Right lobe of liver (tissue), 6 donors: ENCODE measurements around the gene TSPAN32. TPM values are rescaled to one million over a fixed set of nuclear protein-coding genes. Genes with fewer than 3 reads are reported as not detected.
"Not testable (repeated sequence)": the region's sequence is repeated elsewhere in the genome, so short reads cannot be mapped to it uniquely, and the experiment has no call there.

Experiments used
- ATAC-seq, 4 donors: fragments of 200-7000 bp; cut with Tn5 transposase; one replicate each; pipeline ENCODE4 v1.9.1; 2020; ENCODE audit warnings: mild to moderate bottlenecking in 4 of 4, moderate library complexity in 4 of 4
- DNase-seq, 3 donors: peaks; one replicate each; pipeline ENCODE4 v3.0.0-alpha.2; 2020
- H3K27ac ChIP-seq, 3 donors: fragments of 200-600 bp; one replicate each; pipeline ENCODE4 v1.8.0; 2022
- H3K27me3 ChIP-seq, 2 donors: fragments of 200-600 bp; one replicate each; pipeline ENCODE4 v1.8.0; 2022
- H3K36me3 ChIP-seq, 4 donors: fragments of 200-600 bp; sonication (generic) in 1 of 4; one replicate each; pipeline versions ENCODE4 v1.5.1 to v1.8.0; 2017 to 2022; ENCODE audit warnings: control low read depth in 1 of 4
- H3K4me1 ChIP-seq, 4 donors: fragments of 200-600 bp; sonication (generic) in 1 of 4; one replicate each; pipeline versions ENCODE4 v1.5.1 to v1.8.0; 2017 to 2022; ENCODE audit warnings: control low read depth in 1 of 4
- H3K4me3 ChIP-seq, 3 donors: fragments of 200-600 bp; one replicate each; pipeline ENCODE4 v1.8.0; 2022
- H3K9me3 ChIP-seq, 4 donors: fragments of 200-600 bp; sonication (generic) in 1 of 4; one replicate each; pipeline versions ENCODE4 v1.5.1 to v1.8.0; 2017 to 2022; ENCODE audit warnings: control low read depth in 1 of 4
- CTCF ChIP-seq, 4 donors: fragments of 200-600 bp in 3 of 4; fragments of 450-650 bp in 1 of 4; IDR thresholded peaks; one replicate each; pipeline versions ENCODE4 v1.5.1 to v1.8.0; 2016 to 2022; ENCODE audit warnings: antibody characterized with exemption in 4 of 4, mild to moderate bottlenecking in 2 of 4
- POLR2A ChIP-seq: fragments of 450-650 bp; IDR thresholded peaks from one replicate; pipeline ENCODE4 v1.6.1; 2017; ENCODE audit warnings: antibody characterized with exemption, mild to moderate bottlenecking
- WGBS: methylation state at CpG from one replicate; pipeline ENCODE4 v1.1.6; 2018; ENCODE audit warnings: low coverage, low lambda C conversion rate; ENCODE audit not compliant: insufficient coverage; ENCODE audit errors: missing lambda C conversion rate; 5-methylcytosine and 5-hydroxymethylcytosine counted together
- intact Hi-C, 2 donors: fragments of 100-400 bp; cut with DNase I; formaldehyde crosslinking; loops; one replicate each; pipeline versions ENCODE4 v1.11.2 to v1.14.1; 2022
- total RNA-seq, 6 experiments: library from RNA; depleted of rRNA in 2 of 6; stranded (reverse); fragments of >200 nt in 2 of 6; fragmentation: NEBNext Ultra II Directional in 3 of 6; extraction: Animal tissue kit (Norgen Biotek cat#: 25700) in 3 of 6; gene quantifications; one replicate each; pipeline versions ENCODE4 v1.1.0 to v1.2.4, GENCODE V29; 2016 to 2023
- donor health status: DM: no; HTN: yes; CAD: no.
- donor health status: DM: no; HTN: no; CAD: no.
- donor health status: DM: no; HTN: no; CAD: no.
- donor health status: DM: no; HTN: yes; CAD: no.
- donor health status: DM: no; HTN: yes; CAD: no.

TSPAN32 gene
- total RNA-seq, 6 experiments from 2014 or later: 0.24 to 1.2 (median 0.63) TPM; not detected in 2

DNA sequence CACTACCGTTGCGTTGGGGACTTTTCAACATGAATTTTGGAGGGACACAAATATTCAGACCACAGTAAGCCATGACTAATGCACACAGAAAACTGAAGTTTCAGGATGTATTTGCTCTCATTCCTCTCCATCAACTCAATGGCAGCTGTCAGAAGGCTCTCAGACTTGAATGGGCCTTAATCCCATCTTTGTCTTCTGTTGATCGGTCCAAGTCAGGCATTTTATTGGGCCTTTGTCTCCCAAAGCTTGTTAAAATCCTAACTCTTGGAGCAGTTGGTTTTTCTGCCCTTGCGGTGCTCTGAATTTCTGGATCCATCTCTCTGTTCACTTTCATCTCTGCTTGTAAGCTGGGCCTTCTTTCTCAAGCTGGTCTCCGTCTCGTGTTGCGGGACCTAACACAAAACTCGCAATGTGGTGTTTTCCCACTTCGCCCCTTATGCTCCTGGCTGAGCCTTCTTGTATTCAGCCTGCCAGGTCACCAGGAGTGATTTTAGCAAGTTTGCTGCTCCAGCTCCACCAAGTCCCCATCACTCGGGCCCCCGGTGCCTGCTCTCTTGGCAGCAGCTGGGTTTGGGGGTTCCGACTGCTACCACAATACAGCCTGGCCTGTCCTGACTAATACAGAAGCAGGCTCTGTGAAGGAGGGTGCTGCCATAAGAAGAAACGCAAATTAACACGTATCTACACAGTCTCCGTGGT is 27.0 kb downstream of the TSPAN32 start:
- DNase-seq (no peak), ATAC-seq (no peak)
- H3K9me3 ChIP-seq: no peaks in the 10 kb centered on the region
- no peak for TF ChIP-seq CTCF (IDR thresholded peaks at IDR 0.05)
- no peak for TF ChIP-seq POLR2A
- no peaks in the 10 kb centered on the region for H3K27me3 ChIP-seq
- H3K27ac ChIP-seq: no peak overlapping the region
- H3K36me3 ChIP-seq: no peaks in the 10 kb centered on the region
- intact Hi-C loops: no loop called here
- peaks cover 0 to 15% (median 3%) of the 10 kb centered on the region in 4 donors for H3K4me1 ChIP-seq
- no peak overlapping the region for H3K4me3 ChIP-seq
- 96% methylated on average over 13 of the region's 15 CpGs for WGBS

DNA sequence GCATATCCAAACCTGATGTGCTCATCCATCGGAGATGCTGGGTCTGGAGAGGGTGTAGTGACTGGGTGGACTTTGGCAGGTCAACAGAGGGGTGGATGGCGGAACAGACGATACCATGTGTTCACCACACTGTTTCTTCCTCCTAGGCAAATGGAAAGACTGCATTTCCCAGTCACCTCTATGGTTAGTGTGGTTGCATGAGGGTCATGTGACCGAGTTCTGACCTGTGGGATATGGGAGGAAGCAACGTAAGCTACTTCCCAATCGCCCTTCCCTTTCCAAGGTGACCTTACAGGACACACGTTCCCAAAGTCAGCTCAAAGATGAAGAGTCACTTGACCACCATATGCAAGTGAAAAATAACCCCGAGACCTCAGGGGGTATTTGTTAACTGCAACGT is 27.7 kb downstream of the TSPAN32 start:
- DNase-seq: no peak
- no peak for ATAC-seq
- no peak for TF ChIP-seq CTCF (IDR thresholded peaks at IDR 0.05)
- Histone ChIP-seq H3K36me3 (no peaks in the 10 kb centered on the region), H3K27ac (no peak overlapping the region), H3K4me3 (no peak overlapping the region), H3K9me3 (no peaks in the 10 kb centered on the region), H3K27me3 (no peaks in the 10 kb centered on the region), H3K4me1 (peaks cover 0 to 15% (median 3%) of the 10 kb centered on the region in 4 donors)
- WGBS: 81% methylated on average over 8 of the region's 9 CpGs
- intact Hi-C loops: no loop called here

DNA sequence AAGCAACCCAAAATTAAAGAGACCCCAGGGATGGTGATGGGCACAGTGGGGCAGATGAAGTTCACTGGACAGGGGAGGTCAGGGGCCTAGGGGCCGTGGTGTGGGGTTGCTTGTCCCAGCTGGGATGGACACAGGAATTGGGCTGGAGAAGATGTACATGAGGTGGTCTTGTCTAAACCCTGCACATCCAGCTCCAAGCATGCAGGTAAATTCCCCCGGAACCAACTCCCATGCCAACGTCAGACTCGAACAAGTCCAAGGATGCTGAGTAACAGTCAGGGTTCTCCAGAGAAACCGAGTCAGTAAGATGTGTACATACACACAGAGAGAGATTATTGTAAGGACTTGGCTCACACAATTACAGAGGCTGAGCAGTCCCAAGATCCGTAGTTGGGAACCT is 28.9 kb downstream of the TSPAN32 start:
- ATAC-seq: no peak
- Histone ChIP-seq H3K27me3 (no peaks in the 10 kb centered on the region), H3K4me3 (no peak overlapping the region), H3K27ac (no peak overlapping the region), H3K36me3 (no peaks in the 10 kb centered on the region), H3K4me1 (peaks cover 0 to 7% (median 0%) of the 10 kb centered on the region in 4 donors), H3K9me3 (no peaks in the 10 kb centered on the region)
- intact Hi-C loops: no loop called here
- no peak for TF ChIP-seq POLR2A
- TF ChIP-seq CTCF (IDR thresholded peaks at IDR 0.05): no peak
- DNase-seq: no peak
- 90% methylated on average over 2 of the region's 6 CpGs for WGBS

GRCh38 chr11:2331404-2331803 is 29.6 kb downstream of the TSPAN32 start:
- DNase-seq (no peak), ATAC-seq (no peak)
- Histone ChIP-seq H3K27ac (no peak overlapping the region), H3K36me3 (no peaks in the 10 kb centered on the region), H3K9me3 (no peaks in the 10 kb centered on the region), H3K4me3 (no peak overlapping the region), H3K27me3 (no peaks in the 10 kb centered on the region), H3K4me1 (no peaks in the 10 kb centered on the region)
- intact Hi-C loops: no loop called here
- no peak for TF ChIP-seq CTCF (IDR thresholded peaks at IDR 0.05)
- TF ChIP-seq POLR2A: no peak
- WGBS: 63% methylated on average over 5 of the region's 5 CpGs

DNA sequence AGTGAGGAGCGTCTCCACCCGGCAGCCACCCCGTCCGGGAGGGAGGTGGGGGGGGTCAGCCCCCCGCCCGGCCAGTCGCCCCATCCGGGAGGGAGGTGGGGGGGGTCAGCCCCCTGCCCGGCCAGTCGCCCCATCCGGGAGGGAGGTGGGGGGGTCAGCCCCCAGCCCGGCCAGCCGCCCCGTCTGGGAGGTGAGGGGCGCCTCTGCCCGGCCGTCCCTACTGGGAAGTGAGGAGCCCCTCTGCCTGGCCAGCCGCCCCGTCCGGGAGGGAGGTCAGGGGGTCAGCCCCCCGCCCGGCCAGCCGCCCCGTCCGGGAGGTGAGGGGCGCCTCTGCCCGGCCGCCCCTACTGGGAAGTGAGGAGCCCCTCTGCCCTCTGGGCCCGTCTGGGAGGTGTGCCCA is 30.8 kb downstream of the TSPAN32 start:
- not testable (repeated sequence) for DNase-seq
- 33% methylated on average over 1 of the region's 29 CpGs for WGBS

GRCh38 chr11:2333486-2334205 is 31.8 kb downstream of the TSPAN32 start:
- H3K9me3 ChIP-seq, DNase-seq, H3K36me3 ChIP-seq, H3K4me3 ChIP-seq, H3K27me3 ChIP-seq, H3K27ac ChIP-seq, H3K4me1 ChIP-seq, intact Hi-C loops: not testable (repeated sequence)
- WGBS: 52% methylated on average over 2 of the region's 4 CpGs
- peak; percentile 54 to 82 (median 69) for ATAC-seq

More for the DNA sequence above, 30.8 kb downstream of the TSPAN32 start:
- H3K4me1 ChIP-seq, H3K36me3 ChIP-seq, H3K27me3 ChIP-seq, intact Hi-C loops, H3K9me3 ChIP-seq, H3K27ac ChIP-seq, H3K4me3 ChIP-seq, ATAC-seq: not testable (repeated sequence)

GRCh38 chr11:2335286-2335685 is 33.5 kb downstream of the TSPAN32 start:
- H3K27ac ChIP-seq, H3K9me3 ChIP-seq, H3K4me1 ChIP-seq, DNase-seq, ATAC-seq, H3K36me3 ChIP-seq, intact Hi-C loops, H3K27me3 ChIP-seq, H3K4me3 ChIP-seq: not testable (repeated sequence)
- 90% methylated on average over 14 of the region's 18 CpGs for WGBS
